Thoracic aorta (tissue), 2 donors: ENCODE measurements around the gene AOC2. TPM values are rescaled to one million over a fixed set of nuclear protein-coding genes. Genes with fewer than 3 reads are reported as not detected.

ENCODE experiments used
- ATAC-seq: fragments of 150-250 bp; one replicate; pipeline ENCODE4 v1.8.0; 2017; ENCODE audit warnings: low read depth; ENCODE audit not compliant: insufficient number of reproducible peaks, low FRiP score
- DNase-seq: peaks from one replicate; pipeline ENCODE4 v3.0.0-alpha.2; 2020; ENCODE audit warnings: low spot score
- H3K27ac ChIP-seq, 2 donors: fragments of 200-600 bp; sonication (generic); 1 replicate in 1 of 2; 2 replicates in 1 of 2; pipeline ENCODE4 v1.5.1; 2016; ENCODE audit warnings: mild to moderate bottlenecking in 2 of 2, moderate library complexity in 2 of 2
- H3K27me3 ChIP-seq: fragments of 200-600 bp; sonication (generic); replicated peaks from 2 replicates; pipeline ENCODE4 v1.6.0; 2016; ENCODE audit warnings: mild to moderate bottlenecking; ENCODE audit not compliant: insufficient read depth
- H3K36me3 ChIP-seq: fragments of 200-600 bp; sonication (generic); one replicate; pipeline ENCODE4 v1.5.1; 2016
- H3K4me1 ChIP-seq, 2 donors: fragments of 200-600 bp; sonication (generic); 1 replicate in 1 of 2; 2 replicates in 1 of 2; pipeline versions ENCODE4 v1.5.1 to v1.6.0; 2016; ENCODE audit warnings: low read depth in 2 of 2, mild to moderate bottlenecking in 1 of 2; ENCODE audit not compliant: control insufficient read depth in 1 of 2
- H3K4me3 ChIP-seq: fragments of 200-600 bp; sonication (generic); 2 replicates; pipeline ENCODE4 v1.5.1; 2016; ENCODE audit warnings: mild to moderate bottlenecking
- H3K9me3 ChIP-seq: fragments of 200-600 bp; sonication (generic); 2 replicates; pipeline ENCODE4 v1.5.1; 2016
- total RNA-seq, 2 donors: library from RNA; depleted of rRNA; stranded (reverse); fragments of >200 nt; gene quantifications; one replicate each; pipeline versions ENCODE4 v1.1.0 to v1.2.3, GENCODE V29; 2016
- TF ChIP-seq, protein P1 (sequence below): fragments of 200-600 bp; sonication (generic); IDR thresholded peaks from one replicate; pipeline ENCODE4 v1.5.1; 2019; ENCODE audit warnings: antibody characterized with exemption

Gene AOC2
- total RNA-seq, 2 donors from 2014 or later = 0.68 to 2.8 TPM

GRCh38 chr17:42798011-42798382 lies 46.4 kb upstream of the AOC2 start:
- Histone ChIP-seq H3K4me3 (peak overlapping the region; percentile 94), H3K4me1 (peaks cover 10 to 22% of the 10 kb centered on the region in 2 donors), H3K9me3 (no peaks in the 10 kb centered on the region), H3K27ac (peak overlapping the region; percentile 46 to 57), H3K27me3 (no peaks in the 10 kb centered on the region), H3K36me3 (peaks cover 6% of the 10 kb centered on the region)
- TF ChIP-seq, protein P1, sequence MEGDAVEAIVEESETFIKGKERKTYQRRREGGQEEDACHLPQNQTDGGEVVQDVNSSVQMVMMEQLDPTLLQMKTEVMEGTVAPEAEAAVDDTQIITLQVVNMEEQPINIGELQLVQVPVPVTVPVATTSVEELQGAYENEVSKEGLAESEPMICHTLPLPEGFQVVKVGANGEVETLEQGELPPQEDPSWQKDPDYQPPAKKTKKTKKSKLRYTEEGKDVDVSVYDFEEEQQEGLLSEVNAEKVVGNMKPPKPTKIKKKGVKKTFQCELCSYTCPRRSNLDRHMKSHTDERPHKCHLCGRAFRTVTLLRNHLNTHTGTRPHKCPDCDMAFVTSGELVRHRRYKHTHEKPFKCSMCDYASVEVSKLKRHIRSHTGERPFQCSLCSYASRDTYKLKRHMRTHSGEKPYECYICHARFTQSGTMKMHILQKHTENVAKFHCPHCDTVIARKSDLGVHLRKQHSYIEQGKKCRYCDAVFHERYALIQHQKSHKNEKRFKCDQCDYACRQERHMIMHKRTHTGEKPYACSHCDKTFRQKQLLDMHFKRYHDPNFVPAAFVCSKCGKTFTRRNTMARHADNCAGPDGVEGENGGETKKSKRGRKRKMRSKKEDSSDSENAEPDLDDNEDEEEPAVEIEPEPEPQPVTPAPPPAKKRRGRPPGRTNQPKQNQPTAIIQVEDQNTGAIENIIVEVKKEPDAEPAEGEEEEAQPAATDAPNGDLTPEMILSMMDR = no peak
- ATAC-seq (no peak), DNase-seq (no peak)

DNA sequence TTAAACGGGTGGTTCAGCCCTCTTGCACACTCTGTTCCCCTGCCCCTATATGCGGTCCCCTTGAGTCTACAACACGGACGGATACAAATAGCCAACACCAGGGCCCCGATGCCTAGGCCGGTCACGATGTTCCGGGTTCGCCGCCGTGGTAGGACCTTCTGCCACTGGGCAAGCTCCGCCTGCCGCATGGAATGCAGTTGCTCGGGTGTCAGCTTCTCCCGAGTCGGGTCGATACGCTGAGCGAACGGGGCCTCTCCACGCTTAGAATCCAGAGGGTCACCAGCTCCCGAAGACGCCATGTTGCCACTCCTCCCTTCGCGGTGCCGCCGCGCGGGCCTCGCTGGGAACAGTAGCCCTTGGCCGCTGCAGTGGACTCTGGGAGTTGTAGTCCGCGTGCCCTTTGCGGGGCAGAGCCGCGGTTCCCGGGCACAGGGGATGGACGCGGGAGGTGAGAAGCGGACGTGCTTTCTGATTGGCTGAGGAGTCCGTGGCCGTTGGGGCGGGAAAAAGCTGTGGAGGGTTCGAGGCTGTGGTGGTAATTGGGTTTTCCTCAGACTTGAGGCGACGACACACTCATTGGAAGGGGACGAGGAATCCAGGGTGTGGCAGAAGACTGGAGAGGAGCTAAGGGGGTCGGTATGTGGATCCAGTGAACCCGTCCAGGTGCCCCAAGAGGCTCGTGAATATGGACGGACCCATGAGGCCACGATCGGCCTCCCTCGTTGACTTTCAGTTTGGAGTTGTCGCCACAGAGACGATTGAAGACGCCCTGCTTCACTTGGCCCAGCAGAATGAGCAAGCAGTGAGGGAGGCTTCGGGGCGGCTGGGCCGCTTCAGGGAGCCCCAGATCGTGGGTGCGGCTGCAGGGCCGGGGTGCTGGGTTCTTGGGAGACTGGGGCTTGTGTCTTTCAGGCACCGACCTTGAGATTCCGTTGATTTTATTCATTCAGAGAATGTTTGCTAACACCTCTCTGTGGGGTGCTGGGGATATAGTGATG lies 45.7 kb upstream of the AOC2 start, which contains the start of the genes CNTD1 and COA3:
Gene CNTD1, plus strand, starts transcription at position 479 of the 998 bp plus-strand sequence. Its CDS starts 207 bp downstream, at position 686.
Gene COA3, minus strand, starts transcription at position 322 of the 998 bp plus-strand sequence. Its CDS starts 23 bp downstream, at position 299.
- Histone ChIP-seq H3K36me3 (peaks cover 6% of the 10 kb centered on the region), H3K4me1 (peaks cover 10 to 22% of the 10 kb centered on the region in 2 donors), H3K27ac (peak within 1 kb of the TSS; percentile 46 to 57), H3K4me3 (peak within 1 kb of the TSS; percentile 94), H3K9me3 (no peaks in the 10 kb centered on the region), H3K27me3 (no peaks in the 10 kb centered on the region)
- DNase-seq = peak; percentile 55
- TF ChIP-seq, protein P1 = no peak
- ATAC-seq = peak; percentile 55

DNA sequence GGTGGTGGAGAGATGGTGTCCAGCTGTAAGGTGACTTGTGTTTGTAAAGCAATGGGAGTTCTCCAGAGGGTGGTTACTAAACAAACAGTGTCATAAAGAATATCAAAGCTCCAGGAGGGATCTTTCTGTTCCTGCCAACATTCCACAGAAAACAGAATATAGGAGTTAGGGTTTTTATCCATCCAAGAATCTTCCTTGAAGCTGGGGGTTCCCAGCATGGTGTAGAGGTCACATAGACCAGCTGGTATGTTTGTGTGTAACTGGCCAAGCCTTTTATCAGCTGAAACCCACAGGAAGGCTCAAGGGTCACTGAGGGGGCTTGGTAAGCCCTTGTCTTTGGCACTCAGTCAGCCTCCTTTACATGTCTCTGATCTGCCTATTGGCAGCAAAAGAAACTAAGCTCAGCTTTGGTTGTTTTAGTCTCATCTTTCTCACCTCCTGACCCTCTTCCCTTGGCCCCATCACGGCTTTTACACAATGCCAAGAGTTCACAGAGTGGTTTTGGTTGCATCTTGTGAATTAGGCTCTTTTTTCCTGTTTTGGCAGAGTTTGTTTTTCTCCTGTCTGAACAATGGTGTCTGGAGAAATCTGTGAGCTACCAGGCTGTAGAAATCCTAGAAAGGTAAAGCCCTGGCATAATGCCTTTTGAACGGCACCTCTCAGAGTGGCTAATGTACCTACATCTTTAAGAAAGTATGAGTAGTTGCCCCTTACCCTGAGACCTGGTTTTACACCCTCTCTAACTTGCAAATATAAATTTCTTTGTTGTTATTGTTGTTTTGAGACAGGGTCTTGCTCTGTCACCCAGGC lies 41.1 kb upstream of the AOC2 start:
- no peaks in the 10 kb centered on the region for H3K36me3 ChIP-seq
- no peak overlapping the region for H3K4me3 ChIP-seq
- no peak for DNase-seq
- no peaks in the 10 kb centered on the region for H3K9me3 ChIP-seq
- TF ChIP-seq, protein P1 = no peak
- no peak overlapping the region for H3K27ac ChIP-seq
- ATAC-seq = no peak
- H3K27me3 ChIP-seq = no peaks in the 10 kb centered on the region
- H3K4me1 ChIP-seq = peaks cover 3 to 6% of the 10 kb centered on the region in 2 donors

GRCh38 chr17:42804918-42805367 lies 39.4 kb upstream of the AOC2 start:
- no peak overlapping the region for H3K4me3 ChIP-seq
- H3K4me1 ChIP-seq = no peaks in the 10 kb centered on the region
- no peaks in the 10 kb centered on the region for H3K27me3 ChIP-seq
- ATAC-seq = no peak
- no peak for DNase-seq
- H3K36me3 ChIP-seq = no peaks in the 10 kb centered on the region
- H3K27ac ChIP-seq = no peak overlapping the region
- no peaks in the 10 kb centered on the region for H3K9me3 ChIP-seq
- TF ChIP-seq, protein P1 = no peak
